ENCODE data around the gene SMU1. TPM values are rescaled to one million over a fixed set of nuclear protein-coding genes. Genes with fewer than 3 reads are reported as not detected.

SMU1 gene
- total and polyA plus RNA-seq, 8 donors = 1.7 to 36.2 (median 8.0) TPM

GRCh38 chr9:33043671-33044070 lies 32.8 kb downstream of the SMU1 start:
- WGBS, 5 donors = 28 to 43% (median 38%) methylated on average over 8 of the region's 8 CpGs
- peaks cover 23 to 62% (median 61%) of the 10 kb centered on the region in 4 donors for H3K36me3 ChIP-seq

GRCh38 chr9:33042473-33042872 lies 34.0 kb downstream of the SMU1 start:
- no peak for TF ChIP-seq CTCF (IDR thresholded peaks at IDR 0.05)
- Histone ChIP-seq H3K27ac (peak overlapping the region in 2 of 5 donors; percentile 46 to 95), H3K4me1 (peaks cover 4 to 27% (median 13%) of the 10 kb centered on the region in 4 donors), H3K36me3 (peaks cover 29 to 62% (median 61%) of the 10 kb centered on the region in 4 donors), H3K27me3 (no peaks in the 10 kb centered on the region), H3K4me3 (no peak overlapping the region), H3K9me3 (no peaks in the 10 kb centered on the region)
- 58 to 75% (median 71%) methylated on average over 8 of the region's 8 CpGs for WGBS, 5 donors
- DNase-seq = no peak
- intact Hi-C loops (cut with DNase I; ENCODE audit: low total_unique reads) = no loop called here

More at GRCh38 chr9:33043671-33044070, 32.8 kb downstream of the SMU1 start:
- no peak for DNase-seq
- Histone ChIP-seq H3K27ac (peak overlapping the region; percentile 31 to 96 (median 92)), H3K4me3 (peak overlapping the region; percentile 51 to 57 (median 54)), H3K27me3 (no peaks in the 10 kb centered on the region), H3K9me3 (no peaks in the 10 kb centered on the region), H3K4me1 (peaks cover 4 to 27% (median 13%) of the 10 kb centered on the region in 4 donors)
- TF ChIP-seq POLR2A (IDR thresholded peaks at IDR 0.05) (no peak), POLR2AphosphoS5 (IDR thresholded peaks at IDR 0.05) (no peak), CTCF (IDR thresholded peaks at IDR 0.05) (no peak), EP300 (IDR thresholded peaks at IDR 0.05) (no peak)
- intact Hi-C loops (cut with DNase I; ENCODE audit: low total_unique reads) = no loop called here

- H3K27me3 ChIP-seq = no peaks in the 10 kb centered on the region
- DNase-seq = no peak
- peaks cover 33 to 62% (median 61%) of the 10 kb centered on the region in 4 donors for H3K36me3 ChIP-seq
- H3K4me1 ChIP-seq = peaks cover 4 to 27% (median 13%) of the 10 kb centered on the region in 4 donors
- H3K4me3 ChIP-seq = no peak overlapping the region
- intact Hi-C loops (cut with DNase I; ENCODE audit: low total_unique reads) = no loop called here
- no peak for TF ChIP-seq CTCF (IDR thresholded peaks at IDR 0.05)
- TF ChIP-seq POLR2A (IDR thresholded peaks at IDR 0.05) = no peak
- TF ChIP-seq POLR2AphosphoS5 (IDR thresholded peaks at IDR 0.05) = no peak
- TF ChIP-seq EP300 (IDR thresholded peaks at IDR 0.05) = no peak
- WGBS, 5 donors = 75 to 84% (median 83%) methylated on average over 10 of the region's 10 CpGs
- no peaks in the 10 kb centered on the region for H3K9me3 ChIP-seq
- peak overlapping the region in 1 of 5 donors; percentile 46 for H3K27ac ChIP-seq
Observed at GRCh38 chr9:33041432-33042188, 34.9 kb downstream of the SMU1 start.

GRCh38 chr9:33040792-33041431 lies 35.6 kb downstream of the SMU1 start:
- WGBS, 5 donors = 84 to 92% (median 89%) methylated on average over 9 of the region's 9 CpGs

More at GRCh38 chr9:33040792-33041431, 35.6 kb downstream of the SMU1 start:
- H3K27ac ChIP-seq = no peak overlapping the region
- intact Hi-C loops (cut with DNase I; ENCODE audit: low total_unique reads) = no loop called here
- peaks cover 40 to 62% (median 61%) of the 10 kb centered on the region in 4 donors for H3K36me3 ChIP-seq
- no peak for TF ChIP-seq POLR2A (IDR thresholded peaks at IDR 0.05)
- TF ChIP-seq CTCF (IDR thresholded peaks at IDR 0.05) = no peak
- TF ChIP-seq POLR2AphosphoS5 (IDR thresholded peaks at IDR 0.05) = no peak
- no peak for TF ChIP-seq EP300 (IDR thresholded peaks at IDR 0.05)
- no peak overlapping the region for H3K4me3 ChIP-seq
- peaks cover 4 to 27% (median 13%) of the 10 kb centered on the region in 4 donors for H3K4me1 ChIP-seq
- peak in 1 of 2 donors; percentile 25 for DNase-seq
- H3K9me3 ChIP-seq = no peaks in the 10 kb centered on the region
- H3K27me3 ChIP-seq = no peaks in the 10 kb centered on the region
